PC-3 (cell line): Measurements from ENCODE around the gene IL23R.

Source experiments
- EZH2phosphoT487 ChIP-seq: fragments of 300-600 bp; sonication (generic); IDR thresholded peaks from 2 replicates; pipeline ENCODE4 v1.6.1; 2018; ENCODE audit warnings: mild to moderate bottlenecking, antibody characterized with exemption, low read length, borderline replicate concordance
- TF ChIP-seq, protein P1 (sequence below): fragments of 300-600 bp; sonication (generic); conservative IDR thresholded peaks from 2 replicates; pipeline ENCODE4 v1.5.1; 2017; ENCODE audit warnings: antibody characterized with exemption, low read depth, mild to moderate bottlenecking, low read length

DNA sequence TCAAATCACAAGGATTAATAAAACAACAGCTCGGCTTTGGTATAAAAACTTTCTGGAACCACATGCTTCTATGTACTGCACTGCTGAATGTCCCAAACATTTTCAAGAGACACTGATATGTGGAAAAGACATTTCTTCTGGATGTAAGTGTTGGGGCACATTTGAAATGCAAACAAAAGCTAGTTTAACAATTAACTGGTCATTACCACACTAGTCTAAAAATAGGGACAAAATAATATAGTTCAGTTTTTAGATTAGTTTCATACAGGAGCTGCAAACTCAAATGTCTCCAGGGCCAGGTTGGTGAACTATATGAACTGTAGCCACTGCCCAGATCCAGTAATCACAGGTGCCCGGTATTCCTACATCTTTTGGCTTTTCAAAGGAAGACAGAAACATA, 3.2 kb downstream of the IL23R start:
- TF ChIP-seq, protein P1, sequence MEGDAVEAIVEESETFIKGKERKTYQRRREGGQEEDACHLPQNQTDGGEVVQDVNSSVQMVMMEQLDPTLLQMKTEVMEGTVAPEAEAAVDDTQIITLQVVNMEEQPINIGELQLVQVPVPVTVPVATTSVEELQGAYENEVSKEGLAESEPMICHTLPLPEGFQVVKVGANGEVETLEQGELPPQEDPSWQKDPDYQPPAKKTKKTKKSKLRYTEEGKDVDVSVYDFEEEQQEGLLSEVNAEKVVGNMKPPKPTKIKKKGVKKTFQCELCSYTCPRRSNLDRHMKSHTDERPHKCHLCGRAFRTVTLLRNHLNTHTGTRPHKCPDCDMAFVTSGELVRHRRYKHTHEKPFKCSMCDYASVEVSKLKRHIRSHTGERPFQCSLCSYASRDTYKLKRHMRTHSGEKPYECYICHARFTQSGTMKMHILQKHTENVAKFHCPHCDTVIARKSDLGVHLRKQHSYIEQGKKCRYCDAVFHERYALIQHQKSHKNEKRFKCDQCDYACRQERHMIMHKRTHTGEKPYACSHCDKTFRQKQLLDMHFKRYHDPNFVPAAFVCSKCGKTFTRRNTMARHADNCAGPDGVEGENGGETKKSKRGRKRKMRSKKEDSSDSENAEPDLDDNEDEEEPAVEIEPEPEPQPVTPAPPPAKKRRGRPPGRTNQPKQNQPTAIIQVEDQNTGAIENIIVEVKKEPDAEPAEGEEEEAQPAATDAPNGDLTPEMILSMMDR: no peak
- TF ChIP-seq EZH2phosphoT487: no peak
